DOHH2 (cell line): ENCODE results near the gene NAA35.

Experiments
- H3F3A ChIP-seq: fragments of 200-600 bp; sonication (generic), shearing (Covaris generic); 2 replicates; pipeline ENCODE4 v1.6.0; 2016; ENCODE audit warnings: antibody characterized with exemption, mild to moderate bottlenecking; ENCODE audit not compliant: control insufficient read depth, insufficient read depth
- H3K27ac ChIP-seq: fragments of 200-600 bp; sonication (generic); 2 replicates; pipeline ENCODE4 v1.5.1; 2014; ENCODE audit warnings: low read depth, mild to moderate bottlenecking, low read length, moderate library complexity
- H3K27me3 ChIP-seq: fragments of 200-600 bp; sonication (generic); 2 replicates; pipeline ENCODE4 v1.6.1; 2014; ENCODE audit warnings: mild to moderate bottlenecking, low read length, mixed read lengths; ENCODE audit not compliant: control insufficient read depth
- H3K36me3 ChIP-seq: fragments of 200-600 bp; sonication (generic); 2 replicates; pipeline ENCODE4 v1.6.1; 2014; ENCODE audit warnings: mild to moderate bottlenecking, low read length, moderate library complexity, mixed read lengths; ENCODE audit not compliant: control insufficient read depth
- H3K4me1 ChIP-seq: fragments of 200-600 bp; sonication (generic); 2 replicates; pipeline ENCODE4 v1.6.1; 2014; ENCODE audit warnings: mild to moderate bottlenecking, low read length, mixed read lengths; ENCODE audit not compliant: control insufficient read depth
- H3K4me2 ChIP-seq: fragments of 200-600 bp; sonication (generic); 2 replicates; pipeline ENCODE4 v1.6.0; 2014; ENCODE audit warnings: mild to moderate bottlenecking, low read length, moderate library complexity
- H3K4me3 ChIP-seq: fragments of 200-600 bp; sonication (generic); 2 replicates; pipeline ENCODE4 v1.5.1; 2014; ENCODE audit warnings: mild to moderate bottlenecking, low read length, mixed read lengths
- H3K79me2 ChIP-seq: fragments of 200-600 bp; sonication (generic); 2 replicates; pipeline ENCODE4 v1.6.1; 2014; ENCODE audit warnings: mild to moderate bottlenecking, low read length, mixed read lengths; ENCODE audit not compliant: control insufficient read depth
- H3K9me2 ChIP-seq: fragments of 200-600 bp; sonication (generic); replicated peaks from 2 replicates; pipeline ENCODE4 v1.6.1; 2014; ENCODE audit warnings: mild to moderate bottlenecking, low read length, mixed read lengths; ENCODE audit not compliant: control insufficient read depth
- H3K9me3 ChIP-seq: fragments of 200-600 bp; sonication (generic); 2 replicates; pipeline ENCODE4 v1.6.1; 2014; ENCODE audit warnings: antibody characterized with exemption, low read length, mixed read lengths; ENCODE audit not compliant: control insufficient read depth, insufficient read depth
- H4K20me1 ChIP-seq: fragments of 200-600 bp; sonication (generic); 2 replicates; pipeline ENCODE4 v1.6.0; 2014; ENCODE audit warnings: low read depth, mild to moderate bottlenecking, antibody characterized with exemption, low read length, moderate library complexity; ENCODE audit not compliant: control insufficient read depth, insufficient read depth
- EZH2phosphoT487 ChIP-seq: fragments of 200-600 bp; sonication (generic); IDR thresholded peaks from 2 replicates; pipeline ENCODE4 v1.6.1; 2017; ENCODE audit warnings: borderline replicate concordance, mild to moderate bottlenecking, antibody characterized with exemption, low read length, moderate library complexity, mixed read lengths
- TF ChIP-seq, protein P1 (sequence below): fragments of 200-600 bp; sonication (generic); IDR thresholded peaks from one replicate; pipeline ENCODE4 v1.5.1; 2014; ENCODE audit warnings: antibody characterized with exemption, mild to moderate bottlenecking, low read depth, low read length; ENCODE audit not compliant: poor library complexity, severe bottlenecking

The NAA35 gene

GRCh38 chr9:86020731-86021130 lies 79.8 kb downstream of the NAA35 start:
- Histone ChIP-seq H3K9me3 (no peaks in the 10 kb centered on the region), H4K20me1 (no peaks in the 10 kb centered on the region), H3F3A (no peaks in the 10 kb centered on the region), H3K36me3 (peaks cover 32% of the 10 kb centered on the region), H3K9me2 (no peaks in the 10 kb centered on the region), H3K27me3 (no peaks in the 10 kb centered on the region), H3K4me3 (no peak overlapping the region), H3K4me2 (no peak overlapping the region), H3K4me1 (no peaks in the 10 kb centered on the region), H3K27ac (no peak overlapping the region), H3K79me2 (no peaks in the 10 kb centered on the region)
- TF ChIP-seq, protein P1, sequence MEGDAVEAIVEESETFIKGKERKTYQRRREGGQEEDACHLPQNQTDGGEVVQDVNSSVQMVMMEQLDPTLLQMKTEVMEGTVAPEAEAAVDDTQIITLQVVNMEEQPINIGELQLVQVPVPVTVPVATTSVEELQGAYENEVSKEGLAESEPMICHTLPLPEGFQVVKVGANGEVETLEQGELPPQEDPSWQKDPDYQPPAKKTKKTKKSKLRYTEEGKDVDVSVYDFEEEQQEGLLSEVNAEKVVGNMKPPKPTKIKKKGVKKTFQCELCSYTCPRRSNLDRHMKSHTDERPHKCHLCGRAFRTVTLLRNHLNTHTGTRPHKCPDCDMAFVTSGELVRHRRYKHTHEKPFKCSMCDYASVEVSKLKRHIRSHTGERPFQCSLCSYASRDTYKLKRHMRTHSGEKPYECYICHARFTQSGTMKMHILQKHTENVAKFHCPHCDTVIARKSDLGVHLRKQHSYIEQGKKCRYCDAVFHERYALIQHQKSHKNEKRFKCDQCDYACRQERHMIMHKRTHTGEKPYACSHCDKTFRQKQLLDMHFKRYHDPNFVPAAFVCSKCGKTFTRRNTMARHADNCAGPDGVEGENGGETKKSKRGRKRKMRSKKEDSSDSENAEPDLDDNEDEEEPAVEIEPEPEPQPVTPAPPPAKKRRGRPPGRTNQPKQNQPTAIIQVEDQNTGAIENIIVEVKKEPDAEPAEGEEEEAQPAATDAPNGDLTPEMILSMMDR: no peak
- TF ChIP-seq EZH2phosphoT487: no peak

DNA sequence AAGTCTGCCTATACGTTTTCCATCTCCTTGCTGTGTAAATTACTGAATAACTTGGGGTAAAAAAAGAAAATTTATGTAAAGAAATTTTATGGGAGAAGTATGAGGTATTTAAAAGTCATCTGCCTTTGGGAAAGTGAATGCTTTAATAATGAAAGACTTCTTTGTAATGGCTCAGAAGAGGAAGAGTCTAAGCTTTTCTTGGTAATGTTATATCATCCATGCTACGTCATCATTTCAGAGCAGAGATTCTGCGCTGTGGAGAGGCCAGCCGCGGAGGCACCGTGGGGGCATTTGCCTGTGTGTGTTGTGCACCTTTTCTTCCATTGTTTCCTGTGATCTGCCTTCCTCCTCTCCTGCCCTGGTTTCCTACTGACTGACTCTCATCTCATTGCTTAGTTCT lies 80.2 kb downstream of the NAA35 start:
- Histone ChIP-seq H3F3A (no peaks in the 10 kb centered on the region), H3K27ac (no peak overlapping the region), H3K4me3 (no peak overlapping the region), H3K4me2 (no peak overlapping the region), H3K79me2 (no peaks in the 10 kb centered on the region), H3K4me1 (no peaks in the 10 kb centered on the region), H3K9me3 (no peaks in the 10 kb centered on the region), H3K9me2 (no peaks in the 10 kb centered on the region), H3K27me3 (no peaks in the 10 kb centered on the region), H3K36me3 (peaks cover 32% of the 10 kb centered on the region), H4K20me1 (no peaks in the 10 kb centered on the region)
- no peak for TF ChIP-seq EZH2phosphoT487
- TF ChIP-seq, protein P1: no peak

DNA sequence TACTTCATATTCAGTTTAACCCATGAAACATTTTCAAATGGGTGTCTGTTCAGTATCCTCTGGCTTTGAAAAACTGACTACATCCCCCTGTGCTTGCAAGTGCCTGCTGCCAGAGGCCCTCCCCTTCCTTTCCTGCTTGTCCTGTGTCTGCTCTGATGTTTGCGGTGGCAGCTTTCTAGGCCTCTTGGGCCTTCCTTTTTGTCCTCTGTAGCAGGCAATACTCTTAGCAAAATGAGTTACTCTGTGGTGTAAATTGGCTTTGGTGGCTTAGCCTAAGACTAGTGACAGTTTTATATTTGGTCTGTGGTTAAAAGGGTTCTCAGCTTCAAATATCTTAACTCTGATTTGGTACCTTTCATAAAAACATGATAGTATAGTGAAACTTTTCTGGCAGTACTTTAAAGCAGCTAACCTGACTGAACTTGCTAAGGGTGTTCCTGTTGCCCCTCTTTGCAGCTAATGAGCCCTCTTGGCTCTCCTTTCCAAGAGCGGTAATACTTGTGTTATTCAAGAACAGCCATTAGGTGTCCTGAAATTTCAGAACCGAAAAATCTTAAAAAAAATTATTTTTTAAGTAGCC lies 81.8 kb downstream of the NAA35 start:
- Histone ChIP-seq H3K27ac (no peak overlapping the region), H3K9me3 (no peaks in the 10 kb centered on the region), H3F3A (no peaks in the 10 kb centered on the region), H3K4me2 (no peak overlapping the region), H3K27me3 (no peaks in the 10 kb centered on the region), H3K36me3 (peaks cover 25% of the 10 kb centered on the region), H3K79me2 (no peaks in the 10 kb centered on the region), H3K4me1 (no peaks in the 10 kb centered on the region), H4K20me1 (no peaks in the 10 kb centered on the region), H3K4me3 (no peak overlapping the region), H3K9me2 (no peaks in the 10 kb centered on the region)
- TF ChIP-seq, protein P1: no peak

DNA sequence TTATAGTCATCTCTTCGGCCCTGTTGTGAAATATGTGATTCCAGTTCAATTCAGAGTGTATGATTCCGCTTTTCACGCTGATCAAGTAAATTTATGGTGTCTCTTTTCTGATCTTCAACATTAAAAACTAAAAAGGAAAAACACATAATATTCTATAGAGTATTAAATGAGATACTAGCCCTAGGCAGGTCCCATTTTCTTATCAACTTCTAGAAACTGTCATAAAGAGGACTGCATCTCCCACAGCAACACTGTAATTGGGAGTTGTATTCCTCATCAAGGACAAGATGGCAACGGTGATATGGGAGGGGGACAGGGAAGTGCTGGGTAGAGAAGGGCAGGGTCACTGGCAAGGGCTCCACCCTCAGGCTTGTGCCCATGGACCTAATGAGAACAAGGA lies 86.8 kb downstream of the NAA35 start:
- Histone ChIP-seq H4K20me1 (no peaks in the 10 kb centered on the region), H3K4me3 (no peak overlapping the region), H3K4me1 (no peaks in the 10 kb centered on the region), H3K9me2 (no peaks in the 10 kb centered on the region), H3K27ac (no peak overlapping the region), H3K9me3 (no peaks in the 10 kb centered on the region), H3K27me3 (no peaks in the 10 kb centered on the region), H3K79me2 (no peaks in the 10 kb centered on the region), H3K4me2 (no peak overlapping the region), H3F3A (no peaks in the 10 kb centered on the region), H3K36me3 (0 out of 2 replicates have a peak, but pooled peaks cover 1% of the 10 kb centered on the region)
- TF ChIP-seq, protein P1: no peak
- TF ChIP-seq EZH2phosphoT487: no peak
